ENCODE data around the gene DYNLT5. TPM values are rescaled to one million over a fixed set of nuclear protein-coding genes. Genes with fewer than 3 reads are reported as not detected.

Gene DYNLT5
- total RNA-seq, 1 donor from 2014 or later: not detected

- Histone ChIP-seq H3K27me3 (ENCODE audit: control insufficient read depth, insufficient read depth, low read length) (no peaks in the 10 kb centered on the region), H3K4me3 (ENCODE audit: low read depth, low read length) (peak overlapping the region; percentile 31), H3K36me3 (ENCODE audit: control insufficient read depth, insufficient read depth, low read length) (no peaks in the 10 kb centered on the region)
- DNase-seq (ENCODE audit: low read depth): no peak
- no peak for TF ChIP-seq CTCF (IDR thresholded peaks at IDR 0.05; ENCODE audit: insufficient read depth, low read length, poor library complexity, severe bottlenecking)
These were observed 562 bp downstream of the DYNLT5 start for GRCh38 chr1:66752671-66753371.

GRCh38 chr1:66757722-66758240 lies 5.5 kb downstream of the DYNLT5 start:
- no peak for TF ChIP-seq CTCF (IDR thresholded peaks at IDR 0.05; ENCODE audit: insufficient read depth, low read length, poor library complexity, severe bottlenecking)
- no peak for DNase-seq (ENCODE audit: low read depth)
- no peaks in the 10 kb centered on the region for H3K36me3 ChIP-seq (ENCODE audit: control insufficient read depth, insufficient read depth, low read length)
- H3K27me3 ChIP-seq (ENCODE audit: control insufficient read depth, insufficient read depth, low read length): no peaks in the 10 kb centered on the region
- H3K4me3 ChIP-seq (ENCODE audit: low read depth, low read length): no peak overlapping the region

GRCh38 chr1:66758241-66758755 lies 6.0 kb downstream of the DYNLT5 start:
- H3K27me3 ChIP-seq (ENCODE audit: control insufficient read depth, insufficient read depth, low read length): no peaks in the 10 kb centered on the region
- DNase-seq (ENCODE audit: low read depth): no peak
- TF ChIP-seq CTCF (IDR thresholded peaks at IDR 0.05; ENCODE audit: insufficient read depth, low read length, poor library complexity, severe bottlenecking): no peak
- no peak overlapping the region for H3K4me3 ChIP-seq (ENCODE audit: low read depth, low read length)
- H3K36me3 ChIP-seq (ENCODE audit: control insufficient read depth, insufficient read depth, low read length): no peaks in the 10 kb centered on the region

- no peaks in the 10 kb centered on the region for H3K36me3 ChIP-seq (ENCODE audit: control insufficient read depth, insufficient read depth, low read length)
- no peak for DNase-seq (ENCODE audit: low read depth)
- no peak overlapping the region for H3K4me3 ChIP-seq (ENCODE audit: low read depth, low read length)
- H3K27me3 ChIP-seq (ENCODE audit: control insufficient read depth, insufficient read depth, low read length): no peaks in the 10 kb centered on the region
- TF ChIP-seq CTCF (IDR thresholded peaks at IDR 0.05; ENCODE audit: insufficient read depth, low read length, poor library complexity, severe bottlenecking): no peak
These were observed 8.2 kb downstream of the DYNLT5 start for GRCh38 chr1:66760506-66760905.

GRCh38 chr1:66761221-66761620 lies 9.0 kb downstream of the DYNLT5 start:
- no peak for TF ChIP-seq CTCF (IDR thresholded peaks at IDR 0.05; ENCODE audit: insufficient read depth, low read length, poor library complexity, severe bottlenecking)
- no peak for DNase-seq (ENCODE audit: low read depth)
- no peaks in the 10 kb centered on the region for H3K36me3 ChIP-seq (ENCODE audit: control insufficient read depth, insufficient read depth, low read length)
- no peak overlapping the region for H3K4me3 ChIP-seq (ENCODE audit: low read depth, low read length)
- no peaks in the 10 kb centered on the region for H3K27me3 ChIP-seq (ENCODE audit: control insufficient read depth, insufficient read depth, low read length)

All from kidney epithelial cell (primary cell).